Nephron (organoid): ENCODE data around the gene GPD1.

Experiments used
- H3K27ac Mint-ChIP-seq, 3 experiments: 2 replicates each; pipeline ENCODE4 v1.8.0; 2020; ENCODE audit warnings: mixed read lengths in 3 of 3, mild to moderate bottlenecking in 2 of 3, moderate library complexity in 1 of 3
- H3K27me3 Mint-ChIP-seq: 2 replicates; pipeline ENCODE4 v1.8.0; 2021; ENCODE audit warnings: low read depth, mild to moderate bottlenecking, moderate library complexity, mixed read lengths
- H3K36me3 Mint-ChIP-seq: 2 replicates; pipeline ENCODE4 v1.8.0; 2020; ENCODE audit warnings: low read depth, mixed read lengths
- H3K4me1 Mint-ChIP-seq: 2 replicates; pipeline ENCODE4 v1.8.0; 2020; ENCODE audit warnings: mixed read lengths
- H3K4me3 Mint-ChIP-seq, 3 experiments: 2 replicates each; pipeline ENCODE4 v1.8.0; 2020; ENCODE audit warnings: mild to moderate bottlenecking in 3 of 3, mixed read lengths in 3 of 3, moderate library complexity in 2 of 3
- H3K9me3 Mint-ChIP-seq: 2 replicates; pipeline ENCODE4 v1.8.0; 2020; ENCODE audit warnings: mixed read lengths
- CTCF ChIP-seq, 3 experiments: fragments of 200-600 bp; sonication (generic); IDR thresholded peaks; one replicate each; pipeline ENCODE4 v1.5.0; 2021; ENCODE audit warnings: antibody characterized with exemption in 3 of 3; ENCODE audit not compliant: unreplicated experiment in 3 of 3

Gene GPD1

GRCh38 chr12:50109319-50109718 lies 5.5 kb downstream of the GPD1 start:
- no peaks in the 10 kb centered on the region for H3K9me3 Mint-ChIP-seq

GRCh38 chr12:50110127-50110761 lies 6.4 kb downstream of the GPD1 start:
- no peak for TF ChIP-seq CTCF (IDR thresholded peaks at IDR 0.05; ENCODE audit: unreplicated experiment in 3 of 3)
- H3K4me3 Mint-ChIP-seq = peak overlapping the region; percentile 37 to 60 (median 58)
- peaks cover 39% of the 10 kb centered on the region for H3K4me1 Mint-ChIP-seq
- H3K9me3 Mint-ChIP-seq = no peaks in the 10 kb centered on the region
- H3K27ac Mint-ChIP-seq = peak overlapping the region; percentile 86 to 98 (median 93)
- H3K36me3 Mint-ChIP-seq = no peaks in the 10 kb centered on the region
- no peaks in the 10 kb centered on the region for H3K27me3 Mint-ChIP-seq

More at GRCh38 chr12:50109319-50109718, 5.5 kb downstream of the GPD1 start:
- Mint-ChIP-seq H3K4me3 (no peak overlapping the region), H3K36me3 (no peaks in the 10 kb centered on the region), H3K27ac (peak overlapping the region; percentile 41 to 98 (median 86)), H3K27me3 (no peaks in the 10 kb centered on the region), H3K4me1 (peaks cover 43% of the 10 kb centered on the region)
- no peak for TF ChIP-seq CTCF (IDR thresholded peaks at IDR 0.05; ENCODE audit: unreplicated experiment in 3 of 3)

GRCh38 chr12:50110762-50111351 lies 7.0 kb downstream of the GPD1 start:
- H3K36me3 Mint-ChIP-seq = peaks cover 3% of the 10 kb centered on the region
- H3K9me3 Mint-ChIP-seq = no peaks in the 10 kb centered on the region
- TF ChIP-seq CTCF (IDR thresholded peaks at IDR 0.05; ENCODE audit: unreplicated experiment in 3 of 3) = no peak
- no peaks in the 10 kb centered on the region for H3K27me3 Mint-ChIP-seq
- peak overlapping the region; percentile 96 to 98 (median 98) for H3K4me3 Mint-ChIP-seq
- peaks cover 36% of the 10 kb centered on the region for H3K4me1 Mint-ChIP-seq
- H3K27ac Mint-ChIP-seq = peak overlapping the region; percentile 86 to 98 (median 93)

- Mint-ChIP-seq H3K27me3 (no peaks in the 10 kb centered on the region), H3K27ac (peak overlapping the region; percentile 86 to 98 (median 93)), H3K9me3 (no peaks in the 10 kb centered on the region), H3K4me3 (peak overlapping the region; percentile 96 to 98 (median 98)), H3K36me3 (peaks cover 6% of the 10 kb centered on the region), H3K4me1 (peaks cover 38% of the 10 kb centered on the region)
- no peak for TF ChIP-seq CTCF (IDR thresholded peaks at IDR 0.05; ENCODE audit: unreplicated experiment in 3 of 3)
These were observed 7.5 kb downstream of the GPD1 start for GRCh38 chr12:50111395-50111692.

GRCh38 chr12:50111693-50112455 lies 8.1 kb downstream of the GPD1 start, which contains the start of gene COX14:
COX14 (plus strand) TSS chr12:50112236; CDS start chr12:50120044, 7,808 bp downstream.
- Mint-ChIP-seq H3K4me1 (peaks cover 43% of the 10 kb centered on the region), H3K36me3 (peaks cover 9% of the 10 kb centered on the region), H3K27ac (peak within 1 kb of the TSS; percentile 86 to 98 (median 93)), H3K9me3 (no peaks in the 10 kb centered on the region), H3K4me3 (peak within 1 kb of the TSS; percentile 96 to 98 (median 98)), H3K27me3 (no peaks in the 10 kb centered on the region)
- TF ChIP-seq CTCF (IDR thresholded peaks at IDR 0.05; ENCODE audit: unreplicated experiment in 3 of 3) = peak; percentile 92 to 96 (median 94)
